DND-41 (cell line): ENCODE data around the gene METTL26.

Source experiments
- CTCF ChIP-seq: IDR thresholded peaks from 2 replicates; pipeline ENCODE4 v1.5.1; 2012; ENCODE audit warnings: borderline replicate concordance, low read length, moderate library complexity, mild to moderate bottlenecking; ENCODE audit not compliant: poor library complexity, severe bottlenecking; ENCODE audit errors: extremely low read depth
- EZH2 ChIP-seq: IDR thresholded peaks from 3 replicates; pipeline ENCODE4 v1.6.1; 2012; ENCODE audit warnings: borderline replicate concordance, low read depth, mild to moderate bottlenecking, moderate library complexity, low read length, inconsistent platforms; ENCODE audit not compliant: severe bottlenecking

GRCh38 chr16:586645-587590, 49.2 kb downstream of the METTL26 start:
- no peak for TF ChIP-seq CTCF
- TF ChIP-seq EZH2: no peak
